ENCODE measurements around the gene NOX3.
A peak's percentile ranks its signal among the peaks of the same experiment; 100 is the strongest.

NOX3 gene

GRCh38 chr6:155387481-155387880 is 68.2 kb downstream of the NOX3 start:
- H3K36me3 ChIP-seq (ENCODE audit: control insufficient read depth, low read length), result peaks cover 25% of the 10 kb centered on the region
- TF ChIP-seq, protein P1, sequence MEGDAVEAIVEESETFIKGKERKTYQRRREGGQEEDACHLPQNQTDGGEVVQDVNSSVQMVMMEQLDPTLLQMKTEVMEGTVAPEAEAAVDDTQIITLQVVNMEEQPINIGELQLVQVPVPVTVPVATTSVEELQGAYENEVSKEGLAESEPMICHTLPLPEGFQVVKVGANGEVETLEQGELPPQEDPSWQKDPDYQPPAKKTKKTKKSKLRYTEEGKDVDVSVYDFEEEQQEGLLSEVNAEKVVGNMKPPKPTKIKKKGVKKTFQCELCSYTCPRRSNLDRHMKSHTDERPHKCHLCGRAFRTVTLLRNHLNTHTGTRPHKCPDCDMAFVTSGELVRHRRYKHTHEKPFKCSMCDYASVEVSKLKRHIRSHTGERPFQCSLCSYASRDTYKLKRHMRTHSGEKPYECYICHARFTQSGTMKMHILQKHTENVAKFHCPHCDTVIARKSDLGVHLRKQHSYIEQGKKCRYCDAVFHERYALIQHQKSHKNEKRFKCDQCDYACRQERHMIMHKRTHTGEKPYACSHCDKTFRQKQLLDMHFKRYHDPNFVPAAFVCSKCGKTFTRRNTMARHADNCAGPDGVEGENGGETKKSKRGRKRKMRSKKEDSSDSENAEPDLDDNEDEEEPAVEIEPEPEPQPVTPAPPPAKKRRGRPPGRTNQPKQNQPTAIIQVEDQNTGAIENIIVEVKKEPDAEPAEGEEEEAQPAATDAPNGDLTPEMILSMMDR (IDR thresholded peaks at IDR 0.05; ENCODE audit: low read depth, low read length, poor library complexity, severe bottlenecking), result no peak
- TF ChIP-seq EZH2phosphoT487 (IDR thresholded peaks at IDR 0.05; ENCODE audit: borderline replicate concordance, low read length), result no peak
- no peak overlapping the region for H3K4me2 ChIP-seq (ENCODE audit: low read length)
- no peak overlapping the region for H3K27ac ChIP-seq (ENCODE audit: low read depth, low read length)
- no peak overlapping the region for H3K4me3 ChIP-seq (ENCODE audit: low read length)
- peaks cover 3% of the 10 kb centered on the region; the same call in 1 of the 2 replicates for H3F3A ChIP-seq (ENCODE audit: control insufficient read depth, insufficient read depth)
- no peaks in the 10 kb centered on the region for H3K79me2 ChIP-seq (ENCODE audit: control insufficient read depth, low read length)
- no peaks in the 10 kb centered on the region for H3K9me2 ChIP-seq (replicated peaks; ENCODE audit: control insufficient read depth, low read length)
- peaks cover 49% of the 10 kb centered on the region for H3K4me1 ChIP-seq (ENCODE audit: control insufficient read depth, low read length)
- peaks cover 33% of the 10 kb centered on the region for H3K9me3 ChIP-seq (ENCODE audit: control insufficient read depth, insufficient read depth, low read length)
- H4K20me1 ChIP-seq (ENCODE audit: control insufficient read depth, insufficient read depth, low read depth, low read length), result no peaks in the 10 kb centered on the region
- H3K27me3 ChIP-seq (ENCODE audit: control insufficient read depth, low read length), result no peaks in the 10 kb centered on the region

- TF ChIP-seq, protein P1 (IDR thresholded peaks at IDR 0.05; ENCODE audit: low read depth, low read length, poor library complexity, severe bottlenecking), result no peak
- no peak for TF ChIP-seq EZH2phosphoT487 (IDR thresholded peaks at IDR 0.05; ENCODE audit: borderline replicate concordance, low read length)
- Histone ChIP-seq H3K9me2 (replicated peaks; ENCODE audit: control insufficient read depth, low read length) (no peaks in the 10 kb centered on the region), H3K36me3 (ENCODE audit: control insufficient read depth, low read length) (peaks cover 16% of the 10 kb centered on the region), H3K4me2 (ENCODE audit: low read length) (no peak overlapping the region), H3K79me2 (ENCODE audit: control insufficient read depth, low read length) (no peaks in the 10 kb centered on the region), H3K4me1 (ENCODE audit: control insufficient read depth, low read length) (peaks cover 51% of the 10 kb centered on the region), H4K20me1 (ENCODE audit: control insufficient read depth, insufficient read depth, low read depth, low read length) (no peaks in the 10 kb centered on the region), H3K4me3 (ENCODE audit: low read length) (no peak overlapping the region), H3K27ac (ENCODE audit: low read depth, low read length) (no peak overlapping the region), H3F3A (ENCODE audit: control insufficient read depth, insufficient read depth) (peaks cover 5% of the 10 kb centered on the region; the same call in 1 of the 2 replicates), H3K27me3 (ENCODE audit: control insufficient read depth, low read length) (no peaks in the 10 kb centered on the region), H3K9me3 (ENCODE audit: control insufficient read depth, insufficient read depth, low read length) (peaks cover 24% of the 10 kb centered on the region)
Measured at GRCh38 chr6:155384321-155384952, 71.2 kb downstream of the NOX3 start.

DNA sequence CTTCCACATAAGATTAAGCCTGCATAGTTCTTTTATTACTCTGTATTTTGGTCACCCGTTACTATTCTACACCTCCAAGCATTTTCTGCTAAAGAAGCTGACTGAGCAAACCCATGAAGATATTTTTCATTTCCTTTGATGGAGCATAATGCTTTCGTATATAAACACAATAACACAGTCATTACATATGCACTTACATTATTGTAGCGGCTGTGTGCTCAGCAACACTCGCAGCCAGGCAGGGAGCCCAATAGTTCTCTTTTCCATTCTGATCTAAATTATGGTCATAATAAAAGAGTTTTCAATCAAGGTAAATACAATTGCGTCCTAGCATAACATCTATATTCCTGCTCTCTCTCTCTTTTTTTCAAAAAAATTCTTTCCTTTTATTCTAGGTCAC is 71.7 kb downstream of the NOX3 start:
- H3F3A ChIP-seq (ENCODE audit: control insufficient read depth, insufficient read depth), result peaks cover 5% of the 10 kb centered on the region; the same call in 1 of the 2 replicates
- H3K4me2 ChIP-seq (ENCODE audit: low read length), result no peak overlapping the region
- no peak overlapping the region for H3K4me3 ChIP-seq (ENCODE audit: low read length)
- peaks cover 49% of the 10 kb centered on the region for H3K4me1 ChIP-seq (ENCODE audit: control insufficient read depth, low read length)
- no peaks in the 10 kb centered on the region for H3K79me2 ChIP-seq (ENCODE audit: control insufficient read depth, low read length)
- no peaks in the 10 kb centered on the region for H3K27me3 ChIP-seq (ENCODE audit: control insufficient read depth, low read length)
- peak overlapping the region; percentile 8; the same call in 1 of the 2 replicates for H3K27ac ChIP-seq (ENCODE audit: low read depth, low read length)
- H3K9me2 ChIP-seq (replicated peaks; ENCODE audit: control insufficient read depth, low read length), result no peaks in the 10 kb centered on the region
- TF ChIP-seq EZH2phosphoT487 (IDR thresholded peaks at IDR 0.05; ENCODE audit: borderline replicate concordance, low read length), result no peak
- TF ChIP-seq, protein P1 (IDR thresholded peaks at IDR 0.05; ENCODE audit: low read depth, low read length, poor library complexity, severe bottlenecking), result no peak
- H3K9me3 ChIP-seq (ENCODE audit: control insufficient read depth, insufficient read depth, low read length), result peaks cover 22% of the 10 kb centered on the region
- H4K20me1 ChIP-seq (ENCODE audit: control insufficient read depth, insufficient read depth, low read depth, low read length), result no peaks in the 10 kb centered on the region
- peaks cover 11% of the 10 kb centered on the region for H3K36me3 ChIP-seq (ENCODE audit: control insufficient read depth, low read length)

Measured in DOHH2 (cell line).